Measurements from ENCODE around the gene RPS13.
"Not testable (repeated sequence)": the region's sequence is repeated elsewhere in the genome, so short reads cannot be mapped to it uniquely, and the experiment has no call there.

Gene RPS13

GRCh38 chr11:17034027-17034426, 43.4 kb downstream of the RPS13 start:
- not testable (repeated sequence) for DNase-seq

- no peak for DNase-seq
Observed at GRCh38 chr11:17026487-17027082, 50.9 kb downstream of the RPS13 start.

DNA sequence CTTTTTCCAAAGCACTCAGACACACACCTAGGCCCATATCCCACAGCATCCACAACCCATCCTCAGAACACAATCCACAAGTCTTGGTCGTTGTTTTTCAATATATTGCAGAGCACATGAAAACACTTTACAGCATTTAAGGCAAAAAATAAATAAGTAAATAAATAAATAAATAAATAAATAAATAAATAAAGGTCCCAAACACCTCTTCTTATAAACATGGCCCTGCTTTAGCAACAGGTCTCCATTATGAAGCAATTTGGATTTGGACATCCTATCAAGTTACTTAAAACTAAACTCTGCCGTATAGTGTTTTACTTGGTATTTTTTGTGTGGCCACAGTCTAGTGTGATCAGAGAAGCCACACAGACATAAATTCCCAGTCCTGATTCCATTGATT, 52.5 kb downstream of the RPS13 start:
- DNase-seq: no peak
